ENCODE measurements around the gene GPR26. TPM values are rescaled to one million over a fixed set of nuclear protein-coding genes. Genes with fewer than 3 reads are reported as not detected.

The GPR26 gene
- total RNA-seq, 1 experiment from 2014 or later: 0.07 TPM

GRCh38 chr10:123637326-123637880 is 28.8 kb upstream of the GPR26 start:
- no peak overlapping the region for H2AK5ac ChIP-seq (ENCODE audit: insufficient read length, low read length)
- H2BK20ac ChIP-seq (ENCODE audit: low read depth, low read length, poor library complexity, severe bottlenecking): no peak overlapping the region
- no peak overlapping the region for H3K4ac ChIP-seq (ENCODE audit: low read depth, low read length)
- no peak overlapping the region for H3K18ac ChIP-seq (ENCODE audit: insufficient read length, low read depth, low read length)
- no peak overlapping the region for H3K27ac Mint-ChIP-seq
- no peak overlapping the region for H2BK12ac ChIP-seq (ENCODE audit: insufficient read length, low read depth, low read length)
- WGBS (ENCODE audit: extremely low coverage, insufficient read length, low lambda C conversion rate): no CpG with 5 or more reads among the region's 6 CpGs
- H3K27me3 ChIP-seq (ENCODE audit: insufficient read depth, low read length): no peaks in the 10 kb centered on the region
- H2BK120ac ChIP-seq (ENCODE audit: low read depth, low read length, poor library complexity, severe bottlenecking): no peak overlapping the region
- H3K9ac ChIP-seq (ENCODE audit: extremely low read depth, insufficient read length, low read length): no peak overlapping the region
- no peaks in the 10 kb centered on the region for H4K20me1 ChIP-seq (ENCODE audit: control insufficient read depth, insufficient read depth, insufficient read length)
- no peak overlapping the region for H4K8ac ChIP-seq (replicated peaks; ENCODE audit: insufficient read length, low read depth, low read length)
- no peak overlapping the region for H3K4me2 ChIP-seq (ENCODE audit: insufficient read depth, insufficient read length, low read length)
- no peak overlapping the region for H3K27ac ChIP-seq (ENCODE audit: insufficient read length, low read depth, low read length)
- H3K79me1 ChIP-seq (ENCODE audit: insufficient read depth, low read depth, low read length, poor library complexity, severe bottlenecking): no peaks in the 10 kb centered on the region
- no peak overlapping the region for H3K23ac ChIP-seq (ENCODE audit: insufficient read length, low read depth, low read length)
- H3K4me1 ChIP-seq (ENCODE audit: insufficient read depth, low read length): peaks cover 11% of the 10 kb centered on the region
- H3K79me2 ChIP-seq (ENCODE audit: insufficient read depth, low read length): no peaks in the 10 kb centered on the region
- H4K91ac ChIP-seq (ENCODE audit: insufficient read length, low read depth, low read length): no peak overlapping the region
- H3K27me3 Mint-ChIP-seq (ENCODE audit: low read depth): peaks cover 17% of the 10 kb centered on the region
- no peaks in the 10 kb centered on the region for H3K36me3 Mint-ChIP-seq (ENCODE audit: insufficient read depth in 1 of 3, low read depth in 3 of 3)
- no peak overlapping the region for H2BK15ac ChIP-seq (ENCODE audit: low read depth, low read length)
- no peaks in the 10 kb centered on the region for H3K23me2 ChIP-seq (ENCODE audit: insufficient read length, low read depth, low read length, poor library complexity, severe bottlenecking)
- no peak overlapping the region for H2BK5ac ChIP-seq (ENCODE audit: insufficient read length, low read length)
- H3T11ph ChIP-seq (ENCODE audit: low read length): no peak overlapping the region
- H3K9me3 Mint-ChIP-seq: no peaks in the 10 kb centered on the region
- H3K56ac ChIP-seq (ENCODE audit: insufficient read length, low read depth, low read length): no peak overlapping the region
- H2AFZ ChIP-seq (ENCODE audit: low read length): no peak overlapping the region
- H3K14ac ChIP-seq (ENCODE audit: insufficient read depth, low read length): no peak overlapping the region; the same call in 1 of the 2 replicates
- no peaks in the 10 kb centered on the region for H3K9me3 ChIP-seq (ENCODE audit: control insufficient read depth, low read depth, low read length)
- no peak for DNase-seq
- TF ChIP-seq CTCF (conservative IDR thresholded peaks at IDR 0.05): no peak
- no peak overlapping the region for H4K5ac ChIP-seq (ENCODE audit: insufficient read length, low read depth, low read length)
- no peak overlapping the region for H3K4me3 Mint-ChIP-seq
- peaks cover 29 to 33% of the 10 kb centered on the region in 2 experiments for H3K4me1 Mint-ChIP-seq

All from H9 (cell line).